ENCODE data around the gene TRIM41.

The TRIM41 gene

DNA sequence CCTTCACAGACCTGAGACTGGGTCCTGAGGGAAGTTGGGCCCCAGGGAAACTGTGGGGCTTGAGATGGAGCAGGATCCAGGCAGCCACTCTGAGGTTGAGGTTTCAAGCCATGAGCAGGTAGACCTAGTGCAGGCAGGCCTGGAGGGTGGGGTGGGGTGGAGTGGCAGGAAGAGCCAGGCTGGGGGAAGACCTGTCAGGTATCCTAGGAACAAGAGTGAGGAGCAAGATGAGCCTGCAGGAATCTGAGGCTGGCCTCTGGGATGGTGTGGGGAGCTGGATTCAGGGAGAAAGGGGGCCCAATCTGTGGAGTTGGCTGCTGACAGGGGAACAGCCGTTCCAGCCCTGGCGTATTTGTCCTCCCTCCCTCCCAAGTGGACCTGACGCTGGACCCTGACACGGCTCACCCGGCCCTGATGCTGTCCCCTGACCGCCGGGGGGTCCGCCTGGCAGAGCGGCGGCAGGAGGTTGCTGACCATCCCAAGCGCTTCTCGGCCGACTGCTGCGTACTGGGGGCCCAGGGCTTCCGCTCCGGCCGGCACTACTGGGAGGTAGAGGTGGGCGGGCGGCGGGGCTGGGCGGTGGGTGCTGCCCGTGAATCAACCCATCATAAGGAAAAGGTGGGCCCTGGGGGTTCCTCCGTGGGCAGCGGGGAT, 10.8 kb downstream of the TRIM41 start:
- DNase-seq, result no peak

DNA sequence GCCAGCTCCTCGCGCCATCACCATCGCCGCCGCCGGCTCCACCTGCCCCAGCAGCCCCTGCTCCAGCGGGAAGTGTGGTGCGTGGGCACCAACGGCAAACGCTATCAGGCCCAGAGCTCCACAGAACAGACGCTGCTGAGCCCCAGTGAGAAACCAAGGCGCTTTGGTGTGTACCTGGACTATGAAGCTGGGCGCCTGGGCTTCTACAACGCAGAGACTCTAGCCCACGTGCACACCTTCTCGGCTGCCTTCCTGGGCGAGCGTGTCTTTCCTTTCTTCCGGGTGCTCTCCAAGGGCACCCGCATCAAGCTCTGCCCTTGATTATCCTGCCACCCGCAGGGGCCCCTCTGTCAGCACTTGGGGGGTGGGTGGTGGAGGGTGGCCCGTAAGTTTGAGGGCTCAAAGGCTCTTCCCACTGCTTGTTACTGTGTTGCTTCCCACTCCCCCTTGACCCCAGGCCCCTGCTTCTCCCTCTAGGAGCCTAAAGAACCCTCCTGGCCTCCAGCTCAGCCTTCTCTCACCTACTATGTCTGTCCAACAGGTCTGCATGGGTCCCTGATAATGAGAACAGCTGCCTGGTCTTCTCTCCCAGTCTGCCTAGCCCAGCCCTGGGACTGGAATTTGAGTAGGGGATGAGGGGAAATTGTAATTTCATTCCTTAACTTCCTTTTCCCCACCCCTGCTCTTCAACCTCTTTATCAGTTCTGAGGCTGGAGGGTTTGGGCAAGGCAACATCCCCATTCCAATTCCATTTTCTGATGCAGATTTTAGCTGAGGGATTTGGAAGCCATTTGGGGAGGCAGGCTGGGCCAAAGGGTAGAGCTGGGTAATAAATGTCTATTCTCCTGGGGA, 11.6 kb downstream of the TRIM41 start:
- DNase-seq, result no peak

DNA sequence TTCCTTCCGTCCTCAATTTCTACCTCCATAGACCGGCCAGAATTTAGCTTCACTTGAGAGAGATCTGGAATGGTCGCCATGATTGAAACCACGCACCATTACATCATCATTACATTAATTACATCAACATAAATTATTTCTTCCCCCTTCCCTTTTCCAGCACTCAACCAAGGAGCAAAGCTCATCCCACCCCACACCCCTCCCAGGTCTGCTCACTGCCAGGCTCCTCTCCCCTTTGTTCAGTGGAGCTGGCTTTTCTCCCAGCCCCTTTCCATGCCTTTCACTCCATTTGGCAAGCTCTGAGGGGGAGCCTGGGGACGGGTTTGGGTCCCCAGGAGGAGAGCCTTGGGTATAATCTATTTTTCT, 12.2 kb downstream of the TRIM41 start:
- no peak for DNase-seq

DNA sequence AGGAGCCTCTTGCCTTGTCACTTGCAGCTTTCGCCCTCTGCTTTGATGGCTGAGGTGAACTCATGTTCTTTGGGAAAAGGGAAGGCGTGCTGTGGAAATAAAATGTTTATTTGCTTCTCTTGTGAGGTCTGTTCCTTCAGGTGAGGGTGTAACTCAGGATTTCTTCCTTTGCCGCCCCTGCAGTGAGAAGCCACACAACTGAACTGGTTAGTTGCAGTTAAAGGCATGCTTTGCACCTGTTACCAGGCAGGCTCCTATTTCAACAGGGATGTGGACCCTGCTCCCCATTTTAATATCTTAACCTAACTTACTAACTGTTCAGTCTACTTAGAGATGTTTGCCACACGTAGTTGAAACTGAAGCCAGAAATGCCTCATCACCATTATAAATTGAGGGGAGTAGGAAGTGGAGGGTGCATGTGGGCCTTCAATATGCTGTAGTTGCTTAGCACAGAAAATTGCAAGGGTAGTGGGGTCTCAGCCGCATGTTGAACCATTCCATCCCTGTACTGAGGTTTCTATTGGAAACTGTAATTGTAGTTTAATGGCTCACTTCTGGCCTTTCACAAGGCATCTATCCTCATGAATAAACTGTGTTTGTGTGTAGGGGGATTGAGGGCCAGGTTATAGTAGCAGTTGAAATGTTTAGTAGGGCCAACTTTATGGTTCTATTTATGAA, 12.7 kb downstream of the TRIM41 start:
- DNase-seq, result no peak

DNA sequence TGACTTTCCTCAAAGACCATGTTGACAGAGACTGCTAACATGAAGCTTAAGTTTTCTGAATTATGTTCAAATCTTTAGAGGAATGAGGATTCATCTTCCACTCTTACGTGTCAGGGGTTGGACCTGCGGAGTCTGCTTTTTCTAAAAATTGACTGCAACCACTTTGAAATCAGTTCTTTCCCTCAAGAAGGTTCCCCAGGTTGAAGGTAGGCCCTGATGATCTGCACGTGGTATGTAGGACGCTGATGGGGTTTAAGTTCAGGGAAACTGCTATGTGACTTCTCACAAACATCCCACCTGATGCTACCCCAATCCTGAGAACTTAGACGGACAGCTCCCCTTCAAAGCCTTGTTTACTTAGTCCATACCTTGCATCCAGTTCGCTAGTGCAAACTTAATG, 13.4 kb downstream of the TRIM41 start:
- no peak for DNase-seq

DNA sequence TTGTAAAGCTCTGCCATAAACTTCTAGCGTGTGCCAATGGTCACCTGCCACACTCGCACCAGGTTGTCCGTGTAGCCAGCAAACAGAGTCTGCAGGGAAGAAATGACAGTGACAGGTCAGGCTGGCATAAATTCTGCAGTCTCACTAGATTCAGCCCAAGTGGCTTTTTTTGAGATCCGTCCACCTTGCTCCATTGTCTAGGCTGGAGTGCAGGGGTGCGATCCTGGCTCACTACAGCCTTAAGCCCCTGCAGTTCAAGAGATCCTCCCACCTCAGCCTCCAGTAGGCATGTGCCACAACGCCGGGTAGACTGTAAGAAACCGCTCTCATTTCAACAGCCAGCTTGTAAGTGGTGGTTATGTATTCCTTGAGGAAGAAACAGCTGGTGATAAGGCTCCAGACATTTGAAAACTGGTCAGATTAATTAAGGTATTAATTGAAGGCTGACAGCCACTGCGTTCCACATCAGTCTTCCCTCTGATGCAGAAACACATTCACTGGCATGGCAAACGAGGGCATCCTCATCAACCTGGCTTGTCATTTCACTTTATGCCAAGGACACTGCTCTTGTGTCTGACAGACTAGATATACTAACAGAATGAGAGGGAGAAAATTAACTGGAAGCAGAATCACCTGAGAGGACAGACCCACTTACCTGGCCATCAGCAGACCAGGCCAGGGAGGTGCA, 14.0 kb downstream of the TRIM41 start:
- no peak for DNase-seq

DNA sequence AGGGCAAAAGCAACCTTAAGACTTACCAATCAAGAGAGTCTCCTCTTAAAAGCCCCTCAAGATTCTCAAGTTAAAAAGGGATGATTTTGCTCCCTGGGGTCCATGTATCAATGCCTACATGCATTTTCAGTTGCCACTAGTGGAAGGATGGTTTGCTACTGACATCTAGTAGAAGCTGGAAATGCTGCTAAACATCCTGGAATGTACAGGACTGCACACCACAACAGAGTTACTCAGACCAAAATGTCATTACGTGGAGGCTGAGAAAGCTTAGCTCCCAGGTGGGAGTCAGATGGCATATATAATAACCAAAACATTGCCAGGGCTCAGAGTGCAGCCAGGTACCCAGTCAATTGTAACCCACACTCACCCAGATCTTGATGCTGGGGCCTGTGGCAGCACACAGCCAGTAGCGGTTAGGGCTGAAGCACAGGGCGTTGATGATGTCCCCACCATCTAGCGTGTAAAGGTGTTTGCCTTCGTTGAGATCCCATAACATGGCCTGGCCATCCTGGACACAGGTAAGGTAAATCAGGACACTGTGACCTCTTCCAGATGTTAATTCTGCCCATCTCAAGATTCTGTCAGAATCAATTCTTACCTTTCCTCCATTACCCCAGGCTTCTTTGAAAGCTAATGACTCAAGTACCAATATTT, 14.8 kb downstream of the TRIM41 start:
- no peak for DNase-seq

DNA sequence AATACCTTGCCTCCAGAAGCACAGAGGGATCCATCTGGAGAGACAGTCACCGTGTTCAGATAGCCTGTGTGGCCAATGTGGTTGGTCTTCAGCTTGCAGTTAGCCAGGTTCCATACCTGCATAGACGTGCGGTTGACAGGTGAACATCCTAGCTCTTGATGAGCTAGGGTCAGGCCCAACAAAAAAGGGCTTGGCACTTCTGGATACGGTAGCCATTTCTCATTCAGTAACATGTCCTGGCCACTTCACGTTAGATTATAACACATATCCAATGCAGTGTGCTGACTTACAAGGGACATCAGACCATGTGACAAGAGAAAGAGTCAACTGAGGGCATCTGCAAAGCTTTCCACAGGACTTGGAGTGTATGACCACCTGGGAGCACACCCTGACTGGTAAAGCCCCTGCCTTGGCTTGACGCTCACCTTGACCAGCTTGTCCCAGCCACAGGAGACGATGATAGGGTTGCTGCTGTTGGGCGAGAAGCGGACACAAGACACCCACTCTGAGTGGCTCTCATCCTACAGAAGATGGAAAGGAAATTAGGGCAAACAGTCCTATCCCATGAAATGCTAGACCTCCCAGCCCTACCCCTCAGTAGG, 16.1 kb downstream of the TRIM41 start:
- no peak for DNase-seq

DNA sequence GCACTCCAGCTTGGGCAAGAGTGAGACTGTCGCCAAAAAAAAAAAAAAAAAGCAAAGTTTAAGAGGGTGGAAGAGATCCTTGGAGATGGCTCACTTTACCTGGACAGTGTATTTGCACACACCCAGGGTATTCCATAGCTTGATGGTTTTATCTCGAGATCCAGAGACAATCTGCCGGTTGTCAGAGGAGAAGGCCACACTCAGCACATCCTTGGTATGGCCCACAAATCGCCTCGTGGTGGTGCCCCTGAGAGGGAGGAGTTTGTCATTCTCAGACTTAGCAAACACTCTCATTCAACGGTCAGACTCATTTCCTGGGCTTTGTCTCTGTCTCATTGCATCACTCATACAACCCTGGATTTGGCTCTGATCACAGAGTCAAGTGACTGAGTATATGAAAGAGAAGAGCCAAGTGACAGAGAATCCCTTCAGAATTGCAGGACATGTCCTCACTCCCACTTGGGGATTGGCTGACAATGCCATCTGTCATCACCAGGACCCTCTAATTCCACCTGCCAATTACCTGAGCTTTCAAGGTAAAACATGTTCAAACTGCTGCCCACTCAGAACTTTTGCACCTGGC, 18.4 kb downstream of the TRIM41 start:
- peak; percentile 48 for DNase-seq

DNA sequence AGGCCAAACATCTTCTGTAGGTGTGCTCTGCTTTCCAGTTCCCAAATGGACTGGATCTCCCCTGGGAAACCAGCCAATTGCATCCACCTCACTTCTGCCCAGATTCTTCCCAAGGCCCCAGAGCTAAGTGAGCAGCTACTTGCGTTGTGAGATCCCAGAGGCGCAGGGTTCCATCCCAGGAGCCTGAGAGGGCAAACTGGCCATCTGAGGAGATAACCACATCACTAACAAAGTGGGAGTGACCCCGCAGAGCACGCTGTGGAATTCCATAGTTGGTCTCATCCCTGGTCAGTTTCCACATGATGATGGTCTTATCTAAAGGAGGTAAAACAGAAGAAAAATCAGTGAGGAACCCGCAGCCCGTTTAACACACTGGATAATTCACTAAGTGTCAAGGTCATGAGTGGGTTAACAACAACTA, 19.0 kb downstream of the TRIM41 start:
- no peak for DNase-seq

DNA sequence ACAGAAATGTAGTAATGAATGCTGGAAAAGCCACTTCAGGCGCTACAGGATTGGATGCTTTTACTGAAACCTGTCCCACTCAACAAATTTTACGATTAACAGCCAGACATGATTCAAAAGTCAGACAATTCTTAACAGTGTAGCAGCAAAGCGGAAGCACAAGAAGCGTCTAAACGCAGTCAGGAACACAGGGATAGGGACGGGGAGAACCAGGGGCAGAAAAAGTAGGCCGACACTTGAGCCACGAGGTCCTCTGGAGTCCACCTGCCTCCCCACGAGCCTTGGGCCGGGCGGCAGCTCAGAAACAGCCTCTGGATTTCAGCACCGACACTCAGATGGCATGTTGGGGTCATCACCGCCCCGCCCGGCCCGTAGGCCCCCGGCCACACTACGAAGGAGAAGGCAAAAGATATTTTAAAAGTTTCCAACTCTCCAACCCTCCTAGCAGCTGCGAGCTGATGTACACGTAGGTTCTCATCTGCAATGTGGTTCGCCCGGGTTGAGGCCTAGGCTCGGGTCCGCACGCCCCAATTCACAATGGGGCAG, 20.0 kb downstream of the TRIM41 start:
- no peak for DNase-seq

DNA sequence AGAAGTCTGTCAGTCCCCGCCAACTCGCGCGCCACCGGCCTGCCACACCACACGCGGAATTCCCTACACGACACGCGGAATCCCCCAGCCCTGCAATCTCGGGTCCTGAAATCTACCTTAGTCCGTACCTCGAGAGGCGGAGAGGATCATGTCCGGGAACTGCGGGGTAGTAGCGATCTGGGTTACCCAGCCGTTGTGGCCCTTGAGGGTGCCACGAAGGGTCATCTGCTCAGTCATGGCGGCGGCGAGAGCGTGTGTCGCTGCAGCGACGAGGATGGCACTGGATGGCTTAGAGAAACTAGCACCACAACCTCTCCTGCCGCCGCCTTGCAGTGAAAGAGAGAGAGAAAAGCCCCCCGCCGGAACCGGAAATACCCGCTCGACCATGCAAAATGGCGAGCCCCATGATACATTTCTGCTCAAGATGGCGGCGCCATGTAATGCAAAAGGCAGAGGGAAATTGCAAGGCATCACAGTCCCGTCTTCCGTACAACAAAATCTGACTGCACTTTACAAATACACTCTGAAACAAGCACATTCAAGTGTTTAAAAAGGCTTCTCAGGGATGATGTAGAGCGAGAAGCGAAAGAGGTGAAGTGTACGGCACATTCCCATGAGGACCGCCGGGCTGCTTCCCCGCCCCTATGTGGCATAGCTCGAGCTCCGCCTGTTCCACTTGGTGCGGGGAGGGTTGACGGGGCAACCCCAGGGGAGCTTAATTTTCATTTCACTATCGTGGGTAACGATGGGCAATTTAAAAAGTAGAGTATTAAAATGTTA, 20.7 kb downstream of the TRIM41 start, which contains the start of gene RACK1:
Gene RACK1, minus strand, starts transcription at position 343 of the 780 bp plus-strand sequence. Its CDS starts 106 bp downstream, at position 237.
- DNase-seq, result peak; percentile 91

DNA sequence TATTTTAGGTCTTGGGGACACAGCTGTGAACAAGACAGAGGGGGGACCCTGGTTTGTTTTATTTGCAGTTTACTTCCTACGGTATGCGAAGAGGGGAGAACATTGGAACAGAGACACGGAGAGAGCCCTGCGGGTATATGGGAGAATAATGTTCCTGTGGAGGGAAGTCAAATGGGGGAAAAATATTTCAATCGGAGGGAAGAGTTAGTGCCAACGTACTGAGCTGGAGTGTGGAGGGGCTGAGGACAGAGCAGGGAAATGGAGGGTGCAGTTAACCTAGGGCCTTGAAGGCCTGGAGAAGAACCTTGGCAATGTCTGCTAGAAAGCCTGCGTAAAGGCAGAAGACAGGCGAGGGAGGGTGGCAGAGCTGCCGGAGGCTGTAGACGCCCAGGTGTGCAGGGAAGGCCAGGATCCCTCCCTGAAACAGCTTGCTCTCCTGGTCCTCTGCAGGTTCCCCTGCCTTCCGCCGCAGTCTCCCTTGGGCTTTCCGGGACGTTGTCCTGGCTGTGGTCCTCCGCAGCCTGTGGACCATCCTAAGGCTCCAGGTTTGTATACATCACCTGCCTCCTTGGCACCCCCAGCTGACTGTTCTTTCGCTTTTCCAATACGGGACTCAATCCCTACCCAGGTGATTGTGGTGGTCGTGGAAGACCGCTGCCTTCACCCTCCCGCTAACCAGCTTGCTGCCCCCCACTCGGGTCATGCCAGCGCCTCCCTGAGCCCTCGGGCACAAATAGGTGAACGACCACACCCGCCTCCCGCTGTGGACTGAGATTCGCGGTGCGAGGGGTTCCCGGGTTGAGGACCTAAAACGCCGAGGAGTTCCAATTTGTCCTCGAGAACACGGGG, 22.6 kb downstream of the TRIM41 start:
- DNase-seq, result no peak

DNA sequence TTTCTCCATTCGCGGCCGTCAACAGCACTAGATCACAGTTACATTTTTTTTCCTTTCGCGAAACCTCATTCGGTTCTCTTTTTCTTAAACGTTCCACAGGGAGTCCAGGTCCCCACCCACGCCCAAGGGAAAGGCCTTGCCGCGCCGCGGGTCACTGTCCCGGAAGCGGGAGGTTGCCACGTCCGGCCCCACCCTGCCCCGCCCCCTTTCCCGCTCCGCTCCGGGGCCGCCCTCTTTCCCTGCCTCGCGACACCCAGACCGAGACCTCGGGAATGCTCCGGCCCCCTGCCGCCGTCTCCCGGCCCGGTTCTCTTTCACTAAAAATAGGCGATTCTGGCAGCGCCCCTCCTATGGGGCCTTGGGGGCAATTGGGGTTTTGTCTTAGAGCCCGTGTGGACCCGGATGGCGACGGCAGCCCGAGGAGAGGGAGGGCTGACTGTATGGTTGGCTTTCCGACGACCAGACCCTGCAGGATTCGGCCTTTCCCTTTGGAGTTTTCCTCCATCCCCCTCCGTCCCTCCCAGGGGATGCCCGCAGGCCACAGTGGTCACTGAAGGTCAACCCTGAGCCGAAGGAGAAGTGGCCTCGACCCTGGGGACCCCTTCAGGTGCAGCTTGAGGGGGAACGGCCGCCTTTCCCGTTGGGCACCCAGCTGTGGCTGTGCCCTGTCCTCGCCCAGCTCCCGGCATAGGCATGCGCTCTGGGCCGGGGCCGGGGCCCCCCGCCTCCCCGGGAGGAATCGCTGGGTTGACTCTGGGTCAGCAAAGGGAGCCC, 23.4 kb downstream of the TRIM41 start:
- peak; percentile 77 for DNase-seq

DNA sequence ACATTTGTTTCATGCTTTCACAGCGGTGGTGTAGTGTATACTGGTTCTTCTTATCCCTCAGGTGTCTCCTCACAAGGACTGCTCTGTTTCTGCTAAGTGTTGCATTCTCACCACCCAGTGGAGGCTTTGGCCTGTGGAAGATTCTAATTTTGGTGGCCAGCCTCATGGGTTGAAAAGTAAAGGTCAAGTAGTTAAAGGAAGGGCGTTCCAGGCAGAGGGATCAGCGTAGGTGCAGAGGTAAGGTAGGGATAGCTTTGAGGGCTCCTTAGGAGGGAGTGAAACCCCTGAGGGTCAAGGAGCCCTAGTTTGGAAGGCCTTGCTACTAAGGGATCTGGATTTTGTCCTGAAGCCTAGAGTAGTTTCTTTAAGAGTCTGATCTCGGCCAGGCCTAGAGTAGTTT, 25.2 kb downstream of the TRIM41 start:
- no peak for DNase-seq

DNA sequence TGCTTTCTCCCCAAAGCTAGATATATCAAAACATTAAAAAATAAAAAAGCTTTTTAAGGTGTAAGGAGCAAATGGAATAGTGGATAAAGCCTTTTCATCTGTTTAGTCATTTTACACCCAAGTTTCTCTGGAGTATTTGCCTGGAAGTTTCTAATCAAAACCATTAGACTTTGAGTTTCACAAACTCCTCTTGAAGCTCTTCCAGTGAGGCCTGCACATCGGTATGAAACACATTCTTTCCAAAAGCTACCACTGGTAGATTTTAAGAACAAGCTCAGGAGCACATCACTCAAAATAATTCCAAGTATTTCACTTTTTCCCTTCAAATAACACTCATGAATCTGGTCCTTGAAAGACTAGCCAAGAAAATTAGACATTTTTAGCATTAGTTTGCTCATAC, 32.2 kb downstream of the TRIM41 start:
- no peak for DNase-seq

DNA sequence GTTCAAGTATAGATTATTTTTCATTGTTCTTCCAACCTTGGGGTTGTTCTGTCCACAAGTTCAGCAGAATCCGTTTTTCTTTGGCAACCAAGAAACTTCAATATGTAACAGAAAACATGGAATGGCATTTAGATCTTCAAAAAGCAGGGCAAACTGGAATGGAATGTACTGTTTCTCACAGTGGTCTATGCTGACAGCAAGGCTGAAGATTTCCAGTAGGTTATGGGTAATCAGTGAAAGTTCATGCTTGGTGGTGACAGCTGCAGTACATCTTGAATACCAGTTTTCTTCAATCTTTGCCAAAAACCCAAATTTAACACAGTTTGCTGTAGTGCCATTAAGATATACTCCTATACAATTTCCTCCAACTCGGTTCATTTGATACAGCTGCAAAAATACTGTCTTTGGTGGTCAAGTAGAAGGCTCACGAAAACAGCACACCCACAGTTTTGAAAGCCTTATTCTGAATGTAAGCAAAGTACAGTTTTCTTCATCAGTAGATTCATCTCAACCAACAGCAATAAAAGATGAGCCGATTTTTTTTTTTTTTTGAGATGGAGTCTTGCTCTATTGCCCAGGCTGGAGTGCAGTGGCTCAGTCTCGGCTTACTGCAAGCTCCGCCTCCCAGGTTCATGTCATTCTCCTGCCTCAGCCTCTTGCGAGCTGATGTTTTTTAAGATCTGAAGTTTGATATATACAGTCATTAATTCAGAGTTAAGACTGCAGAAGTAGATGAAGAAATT, 32.9 kb downstream of the TRIM41 start:
- DNase-seq, result no peak

DNA sequence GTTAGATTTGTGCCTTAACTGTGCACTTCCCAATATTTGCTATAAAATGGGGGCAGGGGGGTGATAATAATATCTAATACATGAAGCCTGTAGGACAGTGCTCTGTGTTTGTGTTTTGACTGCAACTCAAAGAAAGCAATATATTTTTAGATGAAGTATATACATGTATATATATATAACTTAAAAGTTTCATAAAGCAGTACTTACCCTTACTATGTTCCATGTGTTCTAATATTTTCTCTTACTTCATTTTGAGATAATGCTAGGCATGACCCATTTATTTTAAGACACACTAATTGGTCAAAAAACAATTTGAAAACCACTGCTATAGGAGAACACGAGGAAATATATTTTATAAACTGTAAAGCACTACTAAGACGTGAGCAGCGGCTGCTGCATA, 35.5 kb downstream of the TRIM41 start:
- DNase-seq, result no peak

All from CD4-positive, alpha-beta T cell treated with Interleukin-6 for 4 hours (primary cell).